Common myeloid progenitor, CD34-positive (primary cell): ENCODE results near the gene MMP11.

ENCODE experiments used
- CTCF ChIA-PET: fragments of 350-600 bp; sonication (Branson Sonifier 250); formaldehyde crosslinking; loops from one replicate; lab custom pipeline; 2021; ENCODE audit warnings: antibody characterized with exemption; lab: Charles Lee
- POLR2A ChIA-PET: fragments of 350-600 bp; sonication (Branson Sonifier 250); formaldehyde crosslinking; loops from one replicate; lab custom pipeline; 2021; ENCODE audit warnings: antibody characterized with exemption; lab: Charles Lee
- DNase-seq, 3 donors: peaks; one replicate each; pipeline versions ENCODE4 v3.0.0 to v3.0.0-alpha.2; 2013
- H3K27ac ChIP-seq, 2 experiments: 1 replicate in 1 of 2; 2 replicates in 1 of 2; pipeline ENCODE4 v1.7.0; 2013; ENCODE audit warnings: inconsistent platforms in 2 of 2, low read length in 2 of 2, mild to moderate bottlenecking in 2 of 2, low read depth in 1 of 2, moderate library complexity in 1 of 2; ENCODE audit not compliant: severe bottlenecking in 2 of 2, insufficient read depth in 1 of 2, poor library complexity in 1 of 2
- H3K27me3 ChIP-seq, 5 experiments: replicated peaks in 2 of 5; 1 replicate in 3 of 5; 2 replicates in 2 of 5; pipeline versions ENCODE4 v1.6.1 to v1.7.0; 2013; ENCODE audit warnings: low read length in 4 of 5, mild to moderate bottlenecking in 2 of 5, moderate library complexity in 2 of 5, inconsistent platforms in 1 of 5; ENCODE audit not compliant: insufficient read depth in 5 of 5, control insufficient read depth in 4 of 5
- H3K36me3 ChIP-seq, 4 experiments: 1 replicate in 2 of 4; 2 replicates in 2 of 4; pipeline versions ENCODE4 v1.6.1 to v1.7.0; 2013; ENCODE audit warnings: low read length in 3 of 4, control low read depth in 1 of 4, mild to moderate bottlenecking in 1 of 4; ENCODE audit not compliant: control insufficient read depth in 4 of 4, insufficient read depth in 4 of 4
- H3K4me1 ChIP-seq, 4 experiments: 1 replicate in 3 of 4; 2 replicates in 1 of 4; pipeline versions ENCODE4 v1.6.1 to v1.7.1; 2013; ENCODE audit warnings: low read length in 3 of 4, mild to moderate bottlenecking in 3 of 4, control low read depth in 1 of 4, inconsistent platforms in 1 of 4, moderate library complexity in 1 of 4; ENCODE audit not compliant: control insufficient read depth in 4 of 4, insufficient read depth in 4 of 4; ENCODE audit errors: control extremely low read depth in 1 of 4
- H3K4me3 ChIP-seq, 7 experiments: 1 replicate in 4 of 7; 2 replicates in 3 of 7; pipeline versions ENCODE4 v1.5.1 to v1.7.0; 2013; ENCODE audit warnings: mild to moderate bottlenecking in 7 of 7, low read length in 6 of 7, moderate library complexity in 6 of 7, inconsistent platforms in 2 of 7, low read depth in 2 of 7, control low read depth in 1 of 7; ENCODE audit not compliant: insufficient read depth in 4 of 7, control insufficient read depth in 1 of 7; ENCODE audit errors: extremely low read depth in 1 of 7
- H3K9me3 ChIP-seq, 5 experiments: 1 replicate in 4 of 5; 2 replicates in 1 of 5; pipeline versions ENCODE4 v1.6.1 to v1.7.1; 2013; ENCODE audit warnings: low read length in 4 of 5, mild to moderate bottlenecking in 2 of 5, inconsistent platforms in 1 of 5, low read depth in 1 of 5, moderate library complexity in 1 of 5; ENCODE audit not compliant: control insufficient read depth in 4 of 5, insufficient read depth in 2 of 5; ENCODE audit errors: control extremely low read depth in 1 of 5
- WGBS: methylation state at CpG from one replicate; pipeline ENCODE4 v1.1.5; 2013; ENCODE audit not compliant: insufficient coverage; 5-methylcytosine and 5-hydroxymethylcytosine counted together

The MMP11 gene

GRCh38 chr22:23752090-23752691 is 20.5 kb upstream of the MMP11 start:
- WGBS = 55% methylated on average over 6 of the region's 9 CpGs
- CTCF ChIA-PET = interaction anchor here (1.3 kb wide), 1 partner anchor 15 kb away, joined by 3 read pairs; no protein-coding TSS in a partner anchor
- Histone ChIP-seq H3K27ac (no peak overlapping the region), H3K9me3 (no peaks in the 10 kb centered on the region), H3K27me3 (no peaks in the 10 kb centered on the region), H3K36me3 (no peaks in the 10 kb centered on the region), H3K4me3 (peak overlapping the region in 4 of 7 experiments; percentile 19 to 91 (median 32)), H3K4me1 (peaks cover 2 to 52% (median 44%) of the 10 kb centered on the region in 4 experiments)
- POLR2A ChIA-PET = no interaction called here
- DNase-seq = peak in 2 of 3 donors; percentile 68 to 82

- CTCF ChIA-PET = interaction anchor here (1.2 to 7.2 kb wide), 3 partner anchors 10 to 16 kb away, joined by 3 to 36 read pairs (median 6); partner anchors contain the start of genes C22orf15 and CHCHD10
- POLR2A ChIA-PET = no interaction called here
- H3K9me3 ChIP-seq = no peaks in the 10 kb centered on the region
- no peaks in the 10 kb centered on the region for H3K27me3 ChIP-seq
- peak overlapping the region in 1 of 7 experiments; percentile 19 for H3K4me3 ChIP-seq
- WGBS = 92% methylated on average over 16 of the region's 16 CpGs
- H3K27ac ChIP-seq = no peak overlapping the region
- H3K36me3 ChIP-seq = no peaks in the 10 kb centered on the region
- no peak for DNase-seq
- H3K4me1 ChIP-seq = peaks cover 2 to 57% (median 44%) of the 10 kb centered on the region in 4 experiments
Observed at GRCh38 chr22:23752750-23753149, 19.9 kb upstream of the MMP11 start.

- ChIA-PET CTCF (interaction anchor here (1.2 to 7.2 kb wide), 2 partner anchors 9 to 15 kb away, joined by 6 to 36 read pairs; partner anchors contain the start of genes C22orf15 and CHCHD10), POLR2A (no interaction called here)
- H3K4me3 ChIP-seq = no peak overlapping the region
- no peak overlapping the region for H3K27ac ChIP-seq
- H3K36me3 ChIP-seq = no peaks in the 10 kb centered on the region
- peak in 2 of 3 donors; percentile 29 to 37 for DNase-seq
- H3K4me1 ChIP-seq = peaks cover 2 to 53% (median 41%) of the 10 kb centered on the region in 4 experiments
- 71% methylated on average over 1 of the region's 2 CpGs for WGBS
- no peaks in the 10 kb centered on the region for H3K27me3 ChIP-seq
- H3K9me3 ChIP-seq = no peaks in the 10 kb centered on the region
Observed at GRCh38 chr22:23753385-23753784, 19.3 kb upstream of the MMP11 start.

- Histone ChIP-seq H3K9me3 (no peaks in the 10 kb centered on the region), H3K4me3 (peak within 1 kb of the TSS in 1 of 7 experiments; percentile 11), H3K27ac (no peak within 1 kb of the TSS), H3K4me1 (peaks cover 2 to 53% (median 41%) of the 10 kb centered on the region in 4 experiments), H3K27me3 (no peaks in the 10 kb centered on the region), H3K36me3 (no peaks in the 10 kb centered on the region)
- ChIA-PET POLR2A (no interaction called here), CTCF (interaction anchor here (1.0 to 7.2 kb wide), 3 partner anchors 8 to 97 kb away, joined by 4 to 36 read pairs (median 6); partner anchors contain the start of genes C22orf15 and CHCHD10)
- 82% methylated on average over 7 of the region's 14 CpGs for WGBS
- no peak for DNase-seq
Observed at GRCh38 chr22:23754220-23754919, 18.3 kb upstream of the MMP11 start, which contains the start of gene VPREB3. Gene VPREB3, minus strand, starts transcription at chr22:23754425. Its CDS starts 62 bp downstream, at chr22:23754363.

- ChIA-PET CTCF (interaction anchor here (1.0 to 7.2 kb wide), 3 partner anchors 13 to 96 kb away, joined by 3 to 36 read pairs (median 4); partner anchors contain the start of gene CHCHD10), POLR2A (no interaction called here)
- no peak overlapping the region for H3K27ac ChIP-seq
- no peak for DNase-seq
- no peaks in the 10 kb centered on the region for H3K36me3 ChIP-seq
- peaks cover 0 to 45% (median 34%) of the 10 kb centered on the region in 4 experiments for H3K4me1 ChIP-seq
- H3K9me3 ChIP-seq = no peaks in the 10 kb centered on the region
- H3K27me3 ChIP-seq = no peaks in the 10 kb centered on the region
- WGBS = 100% methylated on average over 2 of the region's 6 CpGs
- no peak overlapping the region for H3K4me3 ChIP-seq
Observed at GRCh38 chr22:23754980-23755636, 17.5 kb upstream of the MMP11 start.

- POLR2A ChIA-PET = no interaction called here
- Histone ChIP-seq H3K4me3 (no peak overlapping the region), H3K9me3 (no peaks in the 10 kb centered on the region), H3K27ac (no peak overlapping the region), H3K27me3 (no peaks in the 10 kb centered on the region), H3K4me1 (peaks cover 0 to 39% (median 28%) of the 10 kb centered on the region in 4 experiments), H3K36me3 (no peaks in the 10 kb centered on the region)
- WGBS = 100% methylated on average over 1 of the region's 8 CpGs
- no peak for DNase-seq
- CTCF ChIA-PET = interaction anchor here (1.0 to 7.2 kb wide), 3 partner anchors 13 to 96 kb away, joined by 3 to 36 read pairs (median 4); partner anchors contain the start of gene CHCHD10
Observed at GRCh38 chr22:23755711-23756110, 16.9 kb upstream of the MMP11 start.
